DMS53 treated with DMSO at 0.1 percent for 48 hours (cell line): ENCODE measurements around the gene ASB1.

ENCODE experiments used
- DNase-seq: peaks from one replicate; lab custom pipeline; 2025; ENCODE audit not compliant: unreplicated experiment; lab: John Stamatoyannopoulos, UW

ASB1 gene

GRCh38 chr2:238426568-238427434, at the start of gene ASB1:
Gene ASB1 (plus strand): TSS chr2:238426927. CDS start chr2:238427071, 144 bp downstream.
- peak; percentile 85 for DNase-seq

- DNase-seq = no peak
These were observed 48.3 kb upstream of the ASB1 start for GRCh38 chr2:238378230-238379095.

- peak; percentile 31 for DNase-seq
These were observed 47.5 kb upstream of the ASB1 start for GRCh38 chr2:238379096-238379810.

GRCh38 chr2:238380336-238380735, 46.4 kb upstream of the ASB1 start:
- DNase-seq = no peak

GRCh38 chr2:238380785-238381184, 45.9 kb upstream of the ASB1 start:
- peak; percentile 100 for DNase-seq

- DNase-seq = no peak
These were observed 45.2 kb upstream of the ASB1 start for GRCh38 chr2:238381341-238382115.

- DNase-seq = no peak
These were observed 44.3 kb upstream of the ASB1 start for GRCh38 chr2:238382381-238382781.

GRCh38 chr2:238383135-238383534, 43.6 kb upstream of the ASB1 start:
- DNase-seq = no peak

- no peak for DNase-seq
These were observed 42.9 kb upstream of the ASB1 start for GRCh38 chr2:238383743-238384380.

- no peak for DNase-seq
These were observed 39.4 kb upstream of the ASB1 start for GRCh38 chr2:238387332-238387731.

- no peak for DNase-seq
These were observed 37.9 kb upstream of the ASB1 start for GRCh38 chr2:238388794-238389193.

GRCh38 chr2:238389988-238390589, 36.6 kb upstream of the ASB1 start:
- peak; percentile 98 for DNase-seq

GRCh38 chr2:238391042-238391689, 35.6 kb upstream of the ASB1 start:
- DNase-seq = no peak

GRCh38 chr2:238396663-238397062, 30.1 kb upstream of the ASB1 start:
- DNase-seq = no peak

- DNase-seq = no peak
These were observed 29.4 kb upstream of the ASB1 start for GRCh38 chr2:238397356-238397755.

- DNase-seq = no peak
These were observed 28.1 kb upstream of the ASB1 start for GRCh38 chr2:238398577-238398976.

GRCh38 chr2:238399094-238399493, 27.6 kb upstream of the ASB1 start:
- DNase-seq = no peak

GRCh38 chr2:238401551-238401950, 25.2 kb upstream of the ASB1 start:
- DNase-seq = no peak
